Thyroid gland (tissue), 4 donors: ENCODE data around the gene EFCC1.

Experiments
- POLR2A ChIP-seq, 2 donors: fragments of 450-650 bp; IDR thresholded peaks; one replicate each; pipeline ENCODE4 v1.6.1; 2017; ENCODE audit warnings: antibody characterized with exemption in 2 of 2, mild to moderate bottlenecking in 2 of 2, moderate library complexity in 1 of 2
- TF ChIP-seq, protein P1 (sequence below), 6 experiments: fragments of 200-600 bp in 3 of 6; fragments of 450-650 bp in 3 of 6; sonication (generic) in 3 of 6; IDR thresholded peaks; one replicate each; pipeline ENCODE4 v1.5.1; 2016 to 2019; ENCODE audit warnings: antibody characterized with exemption in 6 of 6, mild to moderate bottlenecking in 2 of 6, inconsistent platforms in 1 of 6, moderate library complexity in 1 of 6

- TF ChIP-seq POLR2A (IDR thresholded peaks at IDR 0.05), result no peak
- TF ChIP-seq, protein P1, sequence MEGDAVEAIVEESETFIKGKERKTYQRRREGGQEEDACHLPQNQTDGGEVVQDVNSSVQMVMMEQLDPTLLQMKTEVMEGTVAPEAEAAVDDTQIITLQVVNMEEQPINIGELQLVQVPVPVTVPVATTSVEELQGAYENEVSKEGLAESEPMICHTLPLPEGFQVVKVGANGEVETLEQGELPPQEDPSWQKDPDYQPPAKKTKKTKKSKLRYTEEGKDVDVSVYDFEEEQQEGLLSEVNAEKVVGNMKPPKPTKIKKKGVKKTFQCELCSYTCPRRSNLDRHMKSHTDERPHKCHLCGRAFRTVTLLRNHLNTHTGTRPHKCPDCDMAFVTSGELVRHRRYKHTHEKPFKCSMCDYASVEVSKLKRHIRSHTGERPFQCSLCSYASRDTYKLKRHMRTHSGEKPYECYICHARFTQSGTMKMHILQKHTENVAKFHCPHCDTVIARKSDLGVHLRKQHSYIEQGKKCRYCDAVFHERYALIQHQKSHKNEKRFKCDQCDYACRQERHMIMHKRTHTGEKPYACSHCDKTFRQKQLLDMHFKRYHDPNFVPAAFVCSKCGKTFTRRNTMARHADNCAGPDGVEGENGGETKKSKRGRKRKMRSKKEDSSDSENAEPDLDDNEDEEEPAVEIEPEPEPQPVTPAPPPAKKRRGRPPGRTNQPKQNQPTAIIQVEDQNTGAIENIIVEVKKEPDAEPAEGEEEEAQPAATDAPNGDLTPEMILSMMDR (IDR thresholded peaks at IDR 0.05), result no peak
Observed at GRCh38 chr3:128970740-128971047, 30.4 kb upstream of the EFCC1 start.
